ENCODE measurements around the gene NINJ2.

DNA sequence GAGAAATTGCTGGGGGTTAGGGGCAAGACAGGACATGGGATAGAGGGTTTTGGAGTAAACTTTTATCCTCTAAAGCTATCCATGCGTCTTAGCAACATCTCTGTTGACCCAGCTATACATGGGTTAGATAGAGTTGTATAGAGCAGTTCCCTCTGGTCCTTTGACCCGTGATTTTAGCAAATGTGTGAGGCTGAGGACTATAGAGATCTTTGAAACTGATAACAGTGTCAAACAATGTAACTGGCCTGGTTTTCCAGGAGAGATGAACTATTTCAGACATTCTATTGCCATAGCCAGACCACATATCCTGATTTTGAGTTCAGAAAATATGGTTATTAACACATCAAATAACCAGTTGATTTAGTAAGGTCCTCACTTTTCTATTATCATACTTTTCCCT lies 143.1 kb downstream of the NINJ2 start:
- no peak for TF ChIP-seq KDM5A (IDR thresholded peaks at IDR 0.05)
- TF ChIP-seq, protein P1, sequence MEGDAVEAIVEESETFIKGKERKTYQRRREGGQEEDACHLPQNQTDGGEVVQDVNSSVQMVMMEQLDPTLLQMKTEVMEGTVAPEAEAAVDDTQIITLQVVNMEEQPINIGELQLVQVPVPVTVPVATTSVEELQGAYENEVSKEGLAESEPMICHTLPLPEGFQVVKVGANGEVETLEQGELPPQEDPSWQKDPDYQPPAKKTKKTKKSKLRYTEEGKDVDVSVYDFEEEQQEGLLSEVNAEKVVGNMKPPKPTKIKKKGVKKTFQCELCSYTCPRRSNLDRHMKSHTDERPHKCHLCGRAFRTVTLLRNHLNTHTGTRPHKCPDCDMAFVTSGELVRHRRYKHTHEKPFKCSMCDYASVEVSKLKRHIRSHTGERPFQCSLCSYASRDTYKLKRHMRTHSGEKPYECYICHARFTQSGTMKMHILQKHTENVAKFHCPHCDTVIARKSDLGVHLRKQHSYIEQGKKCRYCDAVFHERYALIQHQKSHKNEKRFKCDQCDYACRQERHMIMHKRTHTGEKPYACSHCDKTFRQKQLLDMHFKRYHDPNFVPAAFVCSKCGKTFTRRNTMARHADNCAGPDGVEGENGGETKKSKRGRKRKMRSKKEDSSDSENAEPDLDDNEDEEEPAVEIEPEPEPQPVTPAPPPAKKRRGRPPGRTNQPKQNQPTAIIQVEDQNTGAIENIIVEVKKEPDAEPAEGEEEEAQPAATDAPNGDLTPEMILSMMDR (IDR thresholded peaks at IDR 0.05): no peak
- TF ChIP-seq, protein P2, sequence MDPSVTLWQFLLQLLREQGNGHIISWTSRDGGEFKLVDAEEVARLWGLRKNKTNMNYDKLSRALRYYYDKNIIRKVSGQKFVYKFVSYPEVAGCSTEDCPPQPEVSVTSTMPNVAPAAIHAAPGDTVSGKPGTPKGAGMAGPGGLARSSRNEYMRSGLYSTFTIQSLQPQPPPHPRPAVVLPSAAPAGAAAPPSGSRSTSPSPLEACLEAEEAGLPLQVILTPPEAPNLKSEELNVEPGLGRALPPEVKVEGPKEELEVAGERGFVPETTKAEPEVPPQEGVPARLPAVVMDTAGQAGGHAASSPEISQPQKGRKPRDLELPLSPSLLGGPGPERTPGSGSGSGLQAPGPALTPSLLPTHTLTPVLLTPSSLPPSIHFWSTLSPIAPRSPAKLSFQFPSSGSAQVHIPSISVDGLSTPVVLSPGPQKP (IDR thresholded peaks at IDR 0.05; ENCODE audit: low read depth, low read length): no peak
- no peak for TF ChIP-seq RAD21 (conservative IDR thresholded peaks at IDR 0.05 in 1 of 2, IDR thresholded peaks at IDR 0.05 in 1 of 2)
- no peak for TF ChIP-seq POLR2AphosphoS2 (conservative IDR thresholded peaks at IDR 0.05; ENCODE audit: low read length)
- no peak for TF ChIP-seq POLR2A (IDR thresholded peaks at IDR 0.05; ENCODE audit: low read length)
- TF ChIP-seq SMC3 (IDR thresholded peaks at IDR 0.05): no peak
- TF ChIP-seq NR3C1 (IDR thresholded peaks at IDR 0.05): no peak
- no peak for TF ChIP-seq MAFK (IDR thresholded peaks at IDR 0.05; ENCODE audit: partially characterized antibody)
- TF ChIP-seq, protein P3, sequence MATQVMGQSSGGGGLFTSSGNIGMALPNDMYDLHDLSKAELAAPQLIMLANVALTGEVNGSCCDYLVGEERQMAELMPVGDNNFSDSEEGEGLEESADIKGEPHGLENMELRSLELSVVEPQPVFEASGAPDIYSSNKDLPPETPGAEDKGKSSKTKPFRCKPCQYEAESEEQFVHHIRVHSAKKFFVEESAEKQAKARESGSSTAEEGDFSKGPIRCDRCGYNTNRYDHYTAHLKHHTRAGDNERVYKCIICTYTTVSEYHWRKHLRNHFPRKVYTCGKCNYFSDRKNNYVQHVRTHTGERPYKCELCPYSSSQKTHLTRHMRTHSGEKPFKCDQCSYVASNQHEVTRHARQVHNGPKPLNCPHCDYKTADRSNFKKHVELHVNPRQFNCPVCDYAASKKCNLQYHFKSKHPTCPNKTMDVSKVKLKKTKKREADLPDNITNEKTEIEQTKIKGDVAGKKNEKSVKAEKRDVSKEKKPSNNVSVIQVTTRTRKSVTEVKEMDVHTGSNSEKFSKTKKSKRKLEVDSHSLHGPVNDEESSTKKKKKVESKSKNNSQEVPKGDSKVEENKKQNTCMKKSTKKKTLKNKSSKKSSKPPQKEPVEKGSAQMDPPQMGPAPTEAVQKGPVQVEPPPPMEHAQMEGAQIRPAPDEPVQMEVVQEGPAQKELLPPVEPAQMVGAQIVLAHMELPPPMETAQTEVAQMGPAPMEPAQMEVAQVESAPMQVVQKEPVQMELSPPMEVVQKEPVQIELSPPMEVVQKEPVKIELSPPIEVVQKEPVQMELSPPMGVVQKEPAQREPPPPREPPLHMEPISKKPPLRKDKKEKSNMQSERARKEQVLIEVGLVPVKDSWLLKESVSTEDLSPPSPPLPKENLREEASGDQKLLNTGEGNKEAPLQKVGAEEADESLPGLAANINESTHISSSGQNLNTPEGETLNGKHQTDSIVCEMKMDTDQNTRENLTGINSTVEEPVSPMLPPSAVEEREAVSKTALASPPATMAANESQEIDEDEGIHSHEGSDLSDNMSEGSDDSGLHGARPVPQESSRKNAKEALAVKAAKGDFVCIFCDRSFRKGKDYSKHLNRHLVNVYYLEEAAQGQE (IDR thresholded peaks at IDR 0.05): no peak
- no peak for TF ChIP-seq FOXS1 (CRISPR knock-in tag; IDR thresholded peaks at IDR 0.05)
- TF ChIP-seq, protein P4, sequence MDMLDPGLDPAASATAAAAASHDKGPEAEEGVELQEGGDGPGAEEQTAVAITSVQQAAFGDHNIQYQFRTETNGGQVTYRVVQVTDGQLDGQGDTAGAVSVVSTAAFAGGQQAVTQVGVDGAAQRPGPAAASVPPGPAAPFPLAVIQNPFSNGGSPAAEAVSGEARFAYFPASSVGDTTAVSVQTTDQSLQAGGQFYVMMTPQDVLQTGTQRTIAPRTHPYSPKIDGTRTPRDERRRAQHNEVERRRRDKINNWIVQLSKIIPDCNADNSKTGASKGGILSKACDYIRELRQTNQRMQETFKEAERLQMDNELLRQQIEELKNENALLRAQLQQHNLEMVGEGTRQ (IDR thresholded peaks at IDR 0.05): no peak
- no peak for TF ChIP-seq PHF8 (IDR thresholded peaks at IDR 0.05; ENCODE audit: borderline replicate concordance, low read depth)
- TF ChIP-seq MYC (IDR thresholded peaks at IDR 0.05; ENCODE audit: borderline replicate concordance, low read length): no peak

All from A549 (cell line).